Astrocyte (in vitro differentiated cells and primary cell): ENCODE data around the gene CDH11. TPM values are rescaled to one million over a fixed set of nuclear protein-coding genes. Genes with fewer than 3 reads are reported as not detected.
A peak's percentile ranks its signal among the peaks of the same experiment; 100 is the strongest.

Experiments used
- DNase-seq: peaks from one replicate; pipeline ENCODE4 v3.0.0-alpha.2; 2010; ENCODE audit warnings: low read depth
- FAIRE-seq: peaks from 2 replicates; lab custom pipeline; 2011; peaks lifted over from hg19 to GRCh38; lab: Jason Lieb, UNC
- H2AFZ ChIP-seq: 2 replicates; pipeline ENCODE4 v1.6.0; 2012; ENCODE audit warnings: low read depth, low read length, inconsistent platforms
- H3K27ac ChIP-seq: 2 replicates; pipeline ENCODE4 v1.5.1; 2011; ENCODE audit warnings: low read depth, low read length, inconsistent platforms
- H3K27me3 ChIP-seq: 2 replicates; pipeline ENCODE4 v1.6.0; 2011; ENCODE audit warnings: low read length, inconsistent platforms; ENCODE audit not compliant: insufficient read depth
- H3K36me3 ChIP-seq: 2 replicates; pipeline ENCODE4 v1.5.1; 2011; ENCODE audit warnings: low read length, inconsistent platforms; ENCODE audit not compliant: insufficient read depth
- H3K4me1 ChIP-seq: 2 replicates; pipeline ENCODE4 v1.5.1; 2011; ENCODE audit warnings: low read length, inconsistent platforms; ENCODE audit not compliant: insufficient read depth
- H3K4me2 ChIP-seq: 2 replicates; pipeline ENCODE4 v1.6.0; 2012; ENCODE audit warnings: low read length, inconsistent platforms
- H3K4me3 ChIP-seq: 2 replicates; pipeline ENCODE4 v1.5.1; 2011; ENCODE audit warnings: low read depth, mild to moderate bottlenecking, low read length, inconsistent platforms; ENCODE audit not compliant: insufficient read depth
- H3K79me2 ChIP-seq: 2 replicates; pipeline ENCODE4 v1.6.0; 2012; ENCODE audit warnings: mild to moderate bottlenecking, low read length, inconsistent platforms; ENCODE audit not compliant: insufficient read depth
- H3K9ac ChIP-seq: 2 replicates; pipeline ENCODE4 v1.6.0; 2012; ENCODE audit warnings: mild to moderate bottlenecking, low read length, inconsistent platforms
- H3K9me3 ChIP-seq: 2 replicates; pipeline ENCODE4 v1.5.1; 2012; ENCODE audit warnings: low read depth, mild to moderate bottlenecking, low read length, inconsistent platforms; ENCODE audit not compliant: insufficient read depth
- H4K20me1 ChIP-seq: 2 replicates; pipeline ENCODE4 v1.6.0; 2012; ENCODE audit warnings: low read length, inconsistent platforms; ENCODE audit not compliant: insufficient read depth
- H3K27ac Mint-ChIP-seq: one replicate; pipeline ENCODE4 v1.8.0; 2021; ENCODE audit warnings: mild to moderate bottlenecking, mixed read lengths; ENCODE audit not compliant: unreplicated experiment
- H3K27me3 Mint-ChIP-seq: one replicate; pipeline ENCODE4 v1.8.0; 2021; ENCODE audit warnings: low read depth, mixed read lengths; ENCODE audit not compliant: unreplicated experiment
- H3K36me3 Mint-ChIP-seq: one replicate; pipeline ENCODE4 v1.8.0; 2021; ENCODE audit warnings: low read depth, mixed read lengths; ENCODE audit not compliant: unreplicated experiment
- H3K4me1 Mint-ChIP-seq: one replicate; pipeline ENCODE4 v1.8.0; 2021; ENCODE audit warnings: low read depth, mixed read lengths; ENCODE audit not compliant: unreplicated experiment
- H3K4me3 Mint-ChIP-seq: one replicate; pipeline ENCODE4 v1.8.0; 2021; ENCODE audit warnings: mild to moderate bottlenecking, moderate library complexity, mixed read lengths; ENCODE audit not compliant: unreplicated experiment
- H3K9me3 Mint-ChIP-seq: one replicate; pipeline ENCODE4 v1.8.0; 2021; ENCODE audit warnings: mild to moderate bottlenecking, mixed read lengths; ENCODE audit not compliant: unreplicated experiment
- CTCF ChIP-seq: IDR thresholded peaks from 2 replicates; pipeline ENCODE4 v1.5.1; 2011; ENCODE audit warnings: low read depth, mild to moderate bottlenecking, inconsistent platforms, low read length, moderate library complexity; ENCODE audit not compliant: insufficient read depth
- EZH2 ChIP-seq: IDR thresholded peaks from 2 replicates; pipeline ENCODE4 v1.6.1; 2012; ENCODE audit warnings: mild to moderate bottlenecking, low read length, inconsistent platforms; ENCODE audit not compliant: insufficient read depth
- total RNA-seq: library from RNA; stranded (reverse); gene quantifications from 2 replicates; pipeline ENCODE4 v1.2.1, GENCODE V29; 2021

Gene CDH11
- total RNA-seq, 1 donor from 2014 or later: 313 TPM

- no peak overlapping the region for H2AFZ ChIP-seq
- H3K27ac Mint-ChIP-seq: no peak overlapping the region
- no peaks in the 10 kb centered on the region for H3K36me3 Mint-ChIP-seq
- H3K27me3 ChIP-seq: no peaks in the 10 kb centered on the region
- no peaks in the 10 kb centered on the region for H4K20me1 ChIP-seq
- H3K9me3 ChIP-seq: peaks cover 2% of the 10 kb centered on the region
- H3K4me2 ChIP-seq: no peak overlapping the region
- no peak overlapping the region for H3K4me3 Mint-ChIP-seq
- no peaks in the 10 kb centered on the region for H3K9me3 Mint-ChIP-seq
- H3K4me1 Mint-ChIP-seq: peaks cover 13% of the 10 kb centered on the region
- no peaks in the 10 kb centered on the region for H3K27me3 Mint-ChIP-seq
- H3K79me2 ChIP-seq: no peaks in the 10 kb centered on the region
- H3K36me3 ChIP-seq: no peaks in the 10 kb centered on the region
- peaks cover under 1% of the 10 kb centered on the region for H3K4me1 ChIP-seq
- H3K4me3 ChIP-seq: no peak overlapping the region
- FAIRE-seq (no peak), DNase-seq (no peak)
- no peak for TF ChIP-seq CTCF
- no peak for TF ChIP-seq EZH2
- H3K9ac ChIP-seq: no peak overlapping the region
- H3K27ac ChIP-seq: no peak overlapping the region
These were observed 205.8 kb downstream of the CDH11 start for GRCh38 chr16:64916051-64916450.

- H3K4me2 ChIP-seq: peak overlapping the region; percentile 52
- H3K27me3 ChIP-seq: no peaks in the 10 kb centered on the region
- peak overlapping the region; percentile 79 for H3K9ac ChIP-seq
- Mint-ChIP-seq H3K9me3 (no peaks in the 10 kb centered on the region), H3K4me1 (peaks cover 27% of the 10 kb centered on the region), H3K36me3 (no peaks in the 10 kb centered on the region), H3K4me3 (no peak overlapping the region), H3K27ac (peak overlapping the region; percentile 84), H3K27me3 (no peaks in the 10 kb centered on the region)
- H4K20me1 ChIP-seq: no peaks in the 10 kb centered on the region
- TF ChIP-seq CTCF (no peak), EZH2 (no peak)
- H3K9me3 ChIP-seq: no peaks in the 10 kb centered on the region
- H3K27ac ChIP-seq: peak overlapping the region; percentile 93
- FAIRE-seq: peak; percentile 88
- H3K4me3 ChIP-seq: no peak overlapping the region
- no peaks in the 10 kb centered on the region for H3K36me3 ChIP-seq
- no peaks in the 10 kb centered on the region for H3K79me2 ChIP-seq
- DNase-seq: peak; percentile 96
- peak overlapping the region; percentile 34 for H2AFZ ChIP-seq
- H3K4me1 ChIP-seq: peaks cover 13% of the 10 kb centered on the region
These were observed 211.5 kb downstream of the CDH11 start for GRCh38 chr16:64910356-64910755.

GRCh38 chr16:64907844-64908243 lies 214.0 kb downstream of the CDH11 start:
- no peak overlapping the region for H3K27ac Mint-ChIP-seq
- H3K27ac ChIP-seq: no peak overlapping the region
- no peaks in the 10 kb centered on the region for H3K79me2 ChIP-seq

More at GRCh38 chr16:64907844-64908243, 214.0 kb downstream of the CDH11 start:
- DNase-seq (peak; percentile 87), FAIRE-seq (no peak)
- Mint-ChIP-seq H3K4me3 (no peak overlapping the region), H3K9me3 (no peaks in the 10 kb centered on the region), H3K4me1 (peaks cover 27% of the 10 kb centered on the region), H3K36me3 (no peaks in the 10 kb centered on the region), H3K27me3 (no peaks in the 10 kb centered on the region)
- no peaks in the 10 kb centered on the region for H3K9me3 ChIP-seq
- TF ChIP-seq CTCF: no peak
- TF ChIP-seq EZH2: no peak
- H3K36me3 ChIP-seq: no peaks in the 10 kb centered on the region
- no peaks in the 10 kb centered on the region for H4K20me1 ChIP-seq
- H2AFZ ChIP-seq: no peak overlapping the region
- peaks cover 13% of the 10 kb centered on the region for H3K4me1 ChIP-seq
- no peak overlapping the region for H3K4me2 ChIP-seq
- no peak overlapping the region for H3K4me3 ChIP-seq
- no peaks in the 10 kb centered on the region for H3K27me3 ChIP-seq
- H3K9ac ChIP-seq: no peak overlapping the region
